HG03520 (cell line): Measurements from ENCODE around the gene KCTD16.

ENCODE experiments used
- ATAC-seq: cut with Tn5 transposase; IDR thresholded peaks from one replicate; pipeline ENCODE4 v1.9.1; 2021; ENCODE audit warnings: mild to moderate bottlenecking, moderate library complexity; ENCODE audit not compliant: unreplicated experiment

KCTD16 gene

GRCh38 chr5:144438237-144438636 lies 267.6 kb downstream of the KCTD16 start:
- ATAC-seq = no peak

- ATAC-seq = no peak
Observed at GRCh38 chr5:144448457-144448856, 277.8 kb downstream of the KCTD16 start.

DNA sequence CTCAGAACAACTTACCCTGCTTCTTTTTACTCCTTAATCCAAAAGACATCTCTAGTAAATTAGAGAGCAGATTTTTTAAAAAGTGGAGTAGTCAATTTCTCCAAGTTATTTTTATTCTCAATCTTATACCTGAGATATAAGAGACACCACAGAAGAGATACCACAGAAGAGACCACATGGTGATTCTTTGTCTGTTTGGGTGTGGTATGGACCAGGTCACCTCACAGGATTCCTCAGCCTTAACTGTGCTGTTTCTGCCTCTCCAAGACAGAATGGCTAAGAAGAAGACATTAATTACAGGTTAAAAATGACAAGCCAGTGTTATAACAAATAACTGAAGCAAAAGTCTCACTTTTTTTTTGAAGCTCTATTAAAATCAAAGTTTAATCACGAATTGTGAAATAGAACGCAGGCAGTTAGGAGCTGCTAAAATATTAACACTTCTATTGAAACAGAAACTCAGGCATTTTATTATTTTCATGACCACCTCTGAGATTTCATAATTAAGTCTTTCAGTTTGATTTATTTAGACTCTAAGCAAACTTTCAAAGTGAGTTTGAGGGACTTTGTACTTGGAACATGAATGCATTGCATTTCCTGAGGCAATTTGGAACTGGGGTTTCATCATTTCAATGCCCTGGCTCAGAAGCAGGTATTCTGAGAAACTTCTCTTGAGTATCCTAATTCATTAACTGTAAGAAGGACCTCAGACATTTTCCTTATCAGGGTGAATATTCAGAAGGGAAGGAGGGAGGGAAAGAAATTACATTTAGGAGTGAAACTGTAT lies 280.7 kb downstream of the KCTD16 start:
- ATAC-seq = no peak

- no peak for ATAC-seq
Observed at GRCh38 chr5:144453753-144454152, 283.1 kb downstream of the KCTD16 start.

DNA sequence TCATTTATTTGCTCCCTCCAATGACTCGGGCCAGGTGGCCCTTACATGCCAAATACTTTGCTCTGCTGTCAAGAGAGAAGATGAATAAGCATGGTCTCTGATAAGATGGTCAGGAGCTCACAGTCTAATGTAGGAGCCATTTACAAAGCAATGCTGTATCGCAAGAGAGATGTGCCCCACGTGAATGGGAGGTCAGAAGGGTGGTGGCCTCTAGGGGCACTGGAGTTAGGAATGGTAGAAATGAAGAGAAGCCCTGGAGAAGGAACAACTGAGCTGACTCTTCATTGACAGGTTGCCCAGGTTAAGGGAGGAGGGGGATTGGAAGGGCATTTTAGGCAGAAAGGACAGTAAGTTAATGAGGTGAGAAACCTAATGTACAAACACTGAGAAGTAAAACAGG lies 286.5 kb downstream of the KCTD16 start:
- no peak for ATAC-seq

- ATAC-seq = no peak
Observed at GRCh38 chr5:144458216-144458615, 287.5 kb downstream of the KCTD16 start.

DNA sequence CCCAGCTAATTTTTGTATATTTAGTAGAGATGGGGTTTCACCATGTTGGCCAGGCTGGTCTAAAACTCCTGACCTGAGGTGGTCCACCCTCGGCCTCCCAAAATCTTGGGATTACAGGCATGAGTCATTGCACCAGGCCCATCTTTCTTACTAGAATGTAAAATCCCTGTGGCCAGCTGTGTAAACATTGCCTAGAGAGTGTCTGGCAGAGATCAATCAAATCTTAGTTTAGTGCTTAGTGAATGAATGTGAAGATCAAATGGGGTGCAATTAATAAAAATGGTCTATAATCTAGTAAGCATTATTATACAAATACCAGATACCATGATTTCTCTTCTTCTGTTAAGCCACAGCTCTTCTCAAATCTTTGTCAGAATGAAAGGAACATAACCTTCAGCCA lies 289.9 kb downstream of the KCTD16 start:
- no peak for ATAC-seq

DNA sequence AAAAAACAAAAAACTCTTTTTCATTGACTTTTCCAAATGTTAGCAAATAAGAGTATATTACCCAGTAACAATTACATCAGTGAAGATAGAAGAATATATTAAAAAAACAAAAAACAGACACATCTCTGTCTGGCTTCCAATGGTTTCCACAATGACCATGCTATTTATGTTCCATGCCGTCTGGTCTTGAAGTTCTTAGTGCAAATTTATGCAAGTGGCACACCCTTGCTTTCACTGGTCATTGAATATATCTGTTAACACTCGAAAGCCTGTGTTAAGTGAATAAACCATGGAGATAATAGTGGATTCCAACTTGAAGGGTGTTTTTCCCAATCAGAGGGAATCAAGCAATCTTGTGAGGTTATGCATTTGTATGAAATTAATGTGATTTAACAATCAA lies 291.9 kb downstream of the KCTD16 start:
- ATAC-seq = no peak

DNA sequence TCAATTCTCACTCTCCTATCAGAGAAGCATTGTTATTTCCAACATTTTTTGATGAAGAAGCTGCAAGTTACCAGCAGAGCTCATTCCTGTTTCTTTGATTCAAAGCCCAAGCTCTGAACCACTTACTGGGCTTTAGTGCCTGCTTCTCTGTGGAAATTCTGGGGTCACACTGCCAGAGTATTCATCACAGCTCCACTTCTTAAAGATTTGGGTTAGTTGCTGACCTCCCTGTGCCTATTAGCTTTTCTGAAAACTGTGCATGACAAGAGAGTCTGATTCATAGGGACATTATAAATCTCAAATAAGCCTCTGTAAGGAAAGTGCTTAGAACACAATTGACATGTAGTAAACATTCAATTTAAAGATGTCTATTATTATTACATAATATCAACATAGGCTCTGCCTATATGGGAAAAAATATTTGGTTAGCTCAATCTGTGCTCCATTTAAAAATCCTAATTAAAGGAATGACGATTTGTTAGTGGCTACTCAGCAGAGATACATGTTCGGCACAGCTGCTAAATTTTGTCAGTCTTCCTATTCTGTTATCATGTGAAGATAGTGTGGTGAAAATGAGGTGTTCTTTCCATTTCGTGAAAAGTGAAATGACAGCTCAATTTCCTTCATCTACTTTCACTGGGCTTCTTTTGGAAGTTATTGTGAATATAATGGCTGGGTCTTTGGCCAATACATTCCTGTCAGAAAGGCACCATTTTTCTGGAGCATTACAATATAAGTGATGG lies 293.0 kb downstream of the KCTD16 start:
- ATAC-seq = no peak

- ATAC-seq = no peak
Observed at GRCh38 chr5:144464306-144464705, 293.6 kb downstream of the KCTD16 start.

GRCh38 chr5:144465441-144465840 lies 294.8 kb downstream of the KCTD16 start:
- no peak for ATAC-seq

DNA sequence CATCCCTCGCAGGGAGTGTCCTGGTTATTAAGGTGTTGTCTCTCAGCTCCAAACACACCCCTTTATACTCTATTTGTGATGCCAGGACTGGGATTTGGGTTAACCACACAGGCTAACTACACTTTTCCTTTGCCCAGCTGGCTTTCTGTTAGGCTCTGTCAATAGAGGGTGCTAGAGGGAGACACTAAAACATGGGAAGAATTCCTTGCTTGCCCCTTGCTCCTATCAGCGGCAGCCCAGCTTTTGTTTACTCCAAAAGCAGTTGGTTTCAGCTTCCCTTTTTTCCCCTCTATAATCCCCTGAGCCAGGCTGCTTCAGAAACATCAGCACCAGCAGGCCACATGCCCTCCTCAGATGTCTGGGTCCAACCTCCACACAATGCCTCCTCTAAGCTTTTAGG lies 297.1 kb downstream of the KCTD16 start:
- no peak for ATAC-seq

DNA sequence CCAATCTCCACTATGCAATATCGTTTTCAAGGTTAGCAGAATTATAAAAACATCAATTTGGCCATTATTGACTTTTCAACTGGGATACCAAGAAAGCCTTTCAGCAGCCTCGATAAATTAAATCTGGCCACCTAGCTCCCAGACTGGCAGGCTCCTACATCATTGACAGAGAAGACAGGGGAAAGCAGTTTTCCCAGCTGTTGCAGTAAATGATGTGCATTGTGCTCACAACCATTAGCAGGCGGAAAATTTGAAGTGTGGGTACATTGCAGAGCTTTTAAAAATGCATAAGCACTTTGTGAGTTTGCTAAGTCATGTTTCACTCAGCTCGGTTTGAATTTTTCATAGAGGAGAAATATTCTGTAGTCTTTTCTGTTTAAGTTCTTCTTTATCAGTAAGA lies 297.9 kb downstream of the KCTD16 start:
- ATAC-seq = no peak

DNA sequence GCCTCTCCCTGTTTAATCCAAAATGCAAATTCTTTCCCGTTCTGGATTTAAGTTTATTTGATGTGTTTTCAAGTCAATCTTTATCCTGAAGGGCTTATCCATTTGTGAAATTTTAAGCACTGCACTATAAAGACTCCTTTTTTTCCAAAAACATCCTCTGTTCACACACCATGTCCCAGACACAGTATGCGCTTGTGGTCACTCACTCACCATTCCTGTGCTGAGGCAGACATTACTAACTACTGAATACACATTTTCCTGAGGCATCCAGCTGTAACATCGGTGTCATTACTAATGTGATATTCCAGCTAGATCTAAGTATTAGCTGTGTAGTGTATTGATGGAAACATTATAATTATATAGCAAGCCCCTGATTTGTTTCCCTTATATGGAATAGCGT lies 298.4 kb downstream of the KCTD16 start:
- ATAC-seq = no peak

DNA sequence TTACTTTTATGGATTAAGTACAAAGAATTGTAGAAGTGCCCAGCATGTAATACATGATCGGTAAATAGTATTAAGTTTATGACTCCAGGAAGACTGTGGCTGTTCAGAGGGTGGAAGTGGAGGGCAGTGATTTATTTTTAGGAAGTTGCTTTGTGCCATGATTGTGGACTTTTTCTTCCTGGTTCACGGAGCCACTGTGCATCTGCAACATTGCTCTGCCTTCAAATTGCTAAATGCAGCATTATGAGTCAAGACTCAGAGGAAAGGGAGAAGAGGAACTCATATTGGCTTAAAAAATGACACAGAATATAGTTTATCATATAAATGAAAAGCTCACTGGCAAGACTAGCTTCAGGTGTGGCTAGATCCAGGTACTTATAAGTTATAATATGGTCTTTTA lies 301.5 kb downstream of the KCTD16 start:
- ATAC-seq = no peak

- ATAC-seq = no peak
Observed at GRCh38 chr5:144473650-144474049, 303.0 kb downstream of the KCTD16 start.

- no peak for ATAC-seq
Observed at GRCh38 chr5:144478565-144478964, 307.9 kb downstream of the KCTD16 start.

DNA sequence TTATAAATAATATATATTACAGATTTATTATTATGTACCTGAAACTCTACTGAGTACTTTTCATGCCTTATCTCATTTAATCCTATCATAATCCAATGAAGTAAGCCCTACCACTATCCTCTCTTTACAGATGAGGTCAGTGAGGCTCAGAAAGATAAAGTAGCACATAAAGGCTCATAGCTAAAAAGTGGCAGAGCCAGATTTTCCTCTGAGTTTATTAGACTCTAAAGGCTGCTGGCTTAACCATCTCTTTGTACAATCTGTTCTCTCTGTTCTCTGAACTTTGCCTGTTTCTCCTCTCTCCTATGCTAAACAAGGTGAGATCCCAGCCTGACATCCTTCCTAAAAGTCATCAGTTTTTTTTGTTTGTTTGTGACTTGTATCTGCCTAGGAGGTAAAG lies 311.2 kb downstream of the KCTD16 start:
- no peak for ATAC-seq

DNA sequence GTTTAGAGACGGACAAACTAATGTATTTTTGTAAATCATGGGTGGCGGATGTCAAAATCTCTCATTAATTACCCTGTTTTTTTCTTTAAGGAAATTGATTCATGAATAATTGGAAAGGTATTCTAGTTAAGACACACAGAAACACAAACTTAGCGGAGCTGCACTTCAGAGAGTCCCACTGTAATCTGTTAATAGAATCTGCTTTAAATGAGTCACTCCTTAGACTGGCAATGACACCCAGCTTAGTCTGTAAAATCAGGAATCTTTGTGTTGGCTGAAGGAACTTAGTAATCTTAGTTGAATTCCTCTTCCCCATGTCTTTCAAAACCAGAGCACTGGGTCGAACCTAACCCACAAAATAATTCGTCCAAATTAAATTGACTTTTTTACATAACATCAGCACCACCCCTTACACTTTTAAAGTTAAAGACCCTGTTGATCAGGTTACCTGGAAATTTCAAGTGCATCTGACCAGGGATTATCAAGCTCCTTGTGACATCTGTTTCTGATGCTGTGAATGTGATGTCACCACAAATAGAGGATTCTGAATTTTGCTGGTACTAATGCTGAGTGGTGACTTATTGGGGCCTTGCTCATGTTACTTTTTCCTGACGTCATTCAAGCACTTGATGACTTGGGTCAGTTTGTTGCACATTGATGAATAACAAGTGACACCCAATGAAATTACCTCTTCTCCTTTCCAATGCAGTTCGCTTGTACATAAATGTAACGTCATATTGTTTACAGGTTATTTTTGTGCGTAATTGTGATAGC lies 313.6 kb downstream of the KCTD16 start:
- ATAC-seq = no peak

GRCh38 chr5:144485540-144485939 lies 314.9 kb downstream of the KCTD16 start:
- no peak for ATAC-seq

- ATAC-seq = no peak
Observed at GRCh38 chr5:144487207-144487606, 316.5 kb downstream of the KCTD16 start.

- no peak for ATAC-seq
Observed at GRCh38 chr5:144487761-144488160, 317.1 kb downstream of the KCTD16 start.
